Osteoblast (primary cell): ENCODE data around the gene SERINC5. TPM values are rescaled to one million over a fixed set of nuclear protein-coding genes. Genes with fewer than 3 reads are reported as not detected.
A peak's percentile ranks its signal among the peaks of the same experiment; 100 is the strongest.

Source experiments
- DNase-seq: peaks from one replicate; pipeline ENCODE4 v3.0.0; 2011; ENCODE audit warnings: low spot score, mixed read lengths; ENCODE audit not compliant: insufficient read length; ENCODE audit errors: missing footprints
- H2AFZ ChIP-seq: 2 replicates; pipeline ENCODE4 v1.6.0; 2011; ENCODE audit warnings: mild to moderate bottlenecking, low read length
- H3K27ac ChIP-seq: 2 replicates; pipeline ENCODE4 v1.5.1; 2011; ENCODE audit warnings: mild to moderate bottlenecking, low read depth, low read length, moderate library complexity
- H3K27me3 ChIP-seq: 2 replicates; pipeline ENCODE4 v1.6.0; 2012; ENCODE audit warnings: mild to moderate bottlenecking, control low read depth, inconsistent platforms, low read length, moderate library complexity; ENCODE audit not compliant: insufficient read depth
- H3K36me3 ChIP-seq: 2 replicates; pipeline ENCODE4 v1.5.1; 2011; ENCODE audit warnings: mild to moderate bottlenecking, low read length, control low read depth, moderate library complexity; ENCODE audit not compliant: insufficient read depth
- H3K4me1 ChIP-seq: 2 replicates; pipeline ENCODE4 v1.5.1; 2011; ENCODE audit warnings: mild to moderate bottlenecking, low read length, control low read depth, moderate library complexity; ENCODE audit not compliant: insufficient read depth
- H3K4me2 ChIP-seq: 2 replicates; pipeline ENCODE4 v1.6.0; 2011; ENCODE audit warnings: mild to moderate bottlenecking, low read length; ENCODE audit not compliant: insufficient read depth
- H3K4me3 ChIP-seq: fragments of 200-600 bp; sonication (generic); 3 replicates; pipeline ENCODE4 v1.5.1; 2012; ENCODE audit warnings: mild to moderate bottlenecking, low read length, inconsistent platforms; ENCODE audit not compliant: insufficient read depth
- H3K79me2 ChIP-seq: 2 replicates; pipeline ENCODE4 v1.6.0; 2012; ENCODE audit warnings: mild to moderate bottlenecking, low read length, control low read depth, inconsistent platforms; ENCODE audit not compliant: insufficient read depth
- H3K9me3 ChIP-seq: 2 replicates; pipeline ENCODE4 v1.5.1; 2011; ENCODE audit warnings: low read depth, low read length, control low read depth
- H4K20me1 ChIP-seq: 2 replicates; pipeline ENCODE4 v1.6.0; 2012; ENCODE audit warnings: mild to moderate bottlenecking, low read length, control low read depth; ENCODE audit not compliant: insufficient read depth
- total RNA-seq: library from RNA; depleted of rRNA; stranded (reverse); fragments of >200 nt; gene quantifications from 2 replicates; pipeline ENCODE4 v1.2.3, GENCODE V29; 2012
- TF ChIP-seq, protein P1 (sequence below): IDR thresholded peaks from 2 replicates; pipeline ENCODE4 v1.5.1; 2011; ENCODE audit warnings: mild to moderate bottlenecking, low read depth, low read length, moderate library complexity; ENCODE audit errors: extremely low read depth

Gene SERINC5
- total RNA-seq, 1 donor: 96.3 TPM

- TF ChIP-seq, protein P1, sequence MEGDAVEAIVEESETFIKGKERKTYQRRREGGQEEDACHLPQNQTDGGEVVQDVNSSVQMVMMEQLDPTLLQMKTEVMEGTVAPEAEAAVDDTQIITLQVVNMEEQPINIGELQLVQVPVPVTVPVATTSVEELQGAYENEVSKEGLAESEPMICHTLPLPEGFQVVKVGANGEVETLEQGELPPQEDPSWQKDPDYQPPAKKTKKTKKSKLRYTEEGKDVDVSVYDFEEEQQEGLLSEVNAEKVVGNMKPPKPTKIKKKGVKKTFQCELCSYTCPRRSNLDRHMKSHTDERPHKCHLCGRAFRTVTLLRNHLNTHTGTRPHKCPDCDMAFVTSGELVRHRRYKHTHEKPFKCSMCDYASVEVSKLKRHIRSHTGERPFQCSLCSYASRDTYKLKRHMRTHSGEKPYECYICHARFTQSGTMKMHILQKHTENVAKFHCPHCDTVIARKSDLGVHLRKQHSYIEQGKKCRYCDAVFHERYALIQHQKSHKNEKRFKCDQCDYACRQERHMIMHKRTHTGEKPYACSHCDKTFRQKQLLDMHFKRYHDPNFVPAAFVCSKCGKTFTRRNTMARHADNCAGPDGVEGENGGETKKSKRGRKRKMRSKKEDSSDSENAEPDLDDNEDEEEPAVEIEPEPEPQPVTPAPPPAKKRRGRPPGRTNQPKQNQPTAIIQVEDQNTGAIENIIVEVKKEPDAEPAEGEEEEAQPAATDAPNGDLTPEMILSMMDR: no peak
- no peaks in the 10 kb centered on the region for H3K9me3 ChIP-seq
- peak overlapping the region; percentile 64 for H3K27ac ChIP-seq
- no peaks in the 10 kb centered on the region for H3K36me3 ChIP-seq
- H2AFZ ChIP-seq: peak overlapping the region; percentile 58
- no peaks in the 10 kb centered on the region for H3K27me3 ChIP-seq
- H3K4me2 ChIP-seq: peak overlapping the region; percentile 63
- DNase-seq: no peak
- H3K4me3 ChIP-seq: no peak overlapping the region
- peaks cover 5% of the 10 kb centered on the region for H4K20me1 ChIP-seq
- peaks cover 46% of the 10 kb centered on the region for H3K4me1 ChIP-seq
- H3K79me2 ChIP-seq: peaks cover 79% of the 10 kb centered on the region
Observed at GRCh38 chr5:80193401-80193800, 62.4 kb downstream of the SERINC5 start.

DNA sequence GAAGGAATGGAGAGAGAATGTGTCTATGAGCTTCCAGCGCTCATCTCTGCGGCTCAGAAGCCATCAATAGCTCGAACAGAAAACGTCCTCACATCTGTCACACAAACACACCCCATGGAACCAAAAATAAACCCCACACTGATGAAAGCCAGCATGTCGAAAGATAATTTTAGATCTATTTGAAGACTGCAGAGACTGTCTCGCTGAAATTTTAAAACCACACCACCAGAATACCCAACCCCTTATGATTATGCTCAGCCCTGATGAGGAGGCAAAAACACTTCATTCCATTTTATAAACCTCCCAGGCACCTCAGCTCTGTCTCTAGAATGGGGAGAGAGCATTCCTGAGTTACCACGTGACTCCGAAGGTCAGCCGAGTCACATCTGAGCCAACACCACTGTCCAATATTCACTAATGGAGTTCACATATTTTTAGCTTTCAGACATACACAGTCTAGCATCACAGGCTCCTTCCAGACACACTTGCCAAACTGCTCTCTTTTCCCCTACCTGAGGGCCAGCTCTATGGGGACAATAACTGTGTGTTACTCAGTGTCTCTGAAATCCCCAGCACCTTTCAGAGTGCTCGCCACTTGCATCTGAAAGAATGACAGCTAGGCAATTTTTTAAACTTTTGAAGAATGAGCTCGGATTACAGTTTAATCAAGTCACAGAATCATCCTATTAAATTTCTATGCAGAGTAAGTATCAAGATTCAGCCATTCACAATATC lies 63.2 kb downstream of the SERINC5 start:
- peaks cover 5% of the 10 kb centered on the region for H4K20me1 ChIP-seq
- H3K9me3 ChIP-seq: no peaks in the 10 kb centered on the region
- no peak for DNase-seq
- peak overlapping the region; percentile 63 for H3K4me2 ChIP-seq
- no peaks in the 10 kb centered on the region for H3K36me3 ChIP-seq
- H3K4me3 ChIP-seq: peak overlapping the region; percentile 21
- H3K27ac ChIP-seq: peak overlapping the region; percentile 64
- peaks cover 83% of the 10 kb centered on the region for H3K79me2 ChIP-seq
- peak overlapping the region; percentile 63 for H2AFZ ChIP-seq
- TF ChIP-seq, protein P1: no peak
- H3K27me3 ChIP-seq: no peaks in the 10 kb centered on the region
- peaks cover 40% of the 10 kb centered on the region for H3K4me1 ChIP-seq

DNA sequence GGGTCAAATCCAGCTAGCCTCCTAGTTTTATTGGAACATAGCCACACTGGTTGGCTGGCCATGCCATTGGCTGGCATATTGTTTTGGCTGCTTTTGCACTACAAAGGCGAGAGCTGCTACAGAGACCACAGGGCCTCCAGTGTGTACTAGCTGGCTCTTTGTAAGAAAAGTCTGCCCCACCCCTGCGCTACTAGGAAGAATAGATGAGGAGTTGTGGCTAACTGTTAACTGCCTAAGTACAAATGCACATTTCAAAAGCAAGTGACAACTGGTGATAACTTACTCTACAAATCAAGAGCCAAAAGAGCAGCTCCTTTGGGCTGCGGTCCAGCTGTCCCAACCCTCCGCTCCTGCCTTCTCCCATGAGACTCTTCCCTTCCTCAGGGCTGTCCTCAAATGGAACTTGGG lies 63.9 kb downstream of the SERINC5 start:
- H3K36me3 ChIP-seq: no peaks in the 10 kb centered on the region
- peaks cover 5% of the 10 kb centered on the region for H4K20me1 ChIP-seq
- H3K4me2 ChIP-seq: peak overlapping the region; percentile 63
- TF ChIP-seq, protein P1: no peak
- H3K4me3 ChIP-seq: no peak overlapping the region
- DNase-seq: no peak
- H2AFZ ChIP-seq: no peak overlapping the region
- H3K27ac ChIP-seq: peak overlapping the region; percentile 36
- H3K4me1 ChIP-seq: peaks cover 40% of the 10 kb centered on the region
- H3K9me3 ChIP-seq: no peaks in the 10 kb centered on the region
- H3K27me3 ChIP-seq: no peaks in the 10 kb centered on the region
- peaks cover 83% of the 10 kb centered on the region for H3K79me2 ChIP-seq

DNA sequence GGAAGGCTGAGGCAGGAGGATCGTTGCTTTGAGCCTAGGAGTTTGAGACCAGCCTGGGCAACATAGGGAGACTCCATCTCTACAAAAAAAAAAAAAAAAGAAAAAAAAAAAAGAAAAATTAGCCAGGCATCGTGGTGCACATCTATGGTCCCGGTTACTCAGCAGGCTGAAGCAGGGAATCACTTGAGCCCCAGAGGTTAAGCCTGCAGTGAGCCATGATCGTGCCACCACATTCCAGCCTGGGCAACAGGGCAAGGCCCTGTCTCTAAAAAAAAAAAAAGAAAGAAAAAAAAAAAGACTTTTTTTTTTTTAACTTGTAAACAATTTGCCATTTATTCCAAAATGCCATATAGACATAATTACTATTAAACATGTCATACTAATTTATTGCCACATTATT lies 64.5 kb downstream of the SERINC5 start:
- Histone ChIP-seq H3K79me2 (peaks cover 87% of the 10 kb centered on the region), H3K36me3 (no peaks in the 10 kb centered on the region), H4K20me1 (peaks cover 5% of the 10 kb centered on the region), H2AFZ (no peak overlapping the region), H3K4me3 (no peak overlapping the region), H3K4me2 (no peak overlapping the region), H3K27me3 (no peaks in the 10 kb centered on the region), H3K4me1 (peaks cover 40% of the 10 kb centered on the region), H3K27ac (no peak overlapping the region), H3K9me3 (no peaks in the 10 kb centered on the region)
- DNase-seq: no peak
- TF ChIP-seq, protein P1: no peak
